DOHH2 (cell line): Measurements from ENCODE around the gene TRIB2.

ENCODE experiments used
- EZH2phosphoT487 ChIP-seq: fragments of 200-600 bp; sonication (generic); IDR thresholded peaks from 2 replicates; pipeline ENCODE4 v1.6.1; 2017; ENCODE audit warnings: borderline replicate concordance, mild to moderate bottlenecking, antibody characterized with exemption, low read length, moderate library complexity, mixed read lengths
- TF ChIP-seq, protein P1 (sequence below): fragments of 200-600 bp; sonication (generic); IDR thresholded peaks from one replicate; pipeline ENCODE4 v1.5.1; 2014; ENCODE audit warnings: antibody characterized with exemption, mild to moderate bottlenecking, low read depth, low read length; ENCODE audit not compliant: poor library complexity, severe bottlenecking

- TF ChIP-seq, protein P1, sequence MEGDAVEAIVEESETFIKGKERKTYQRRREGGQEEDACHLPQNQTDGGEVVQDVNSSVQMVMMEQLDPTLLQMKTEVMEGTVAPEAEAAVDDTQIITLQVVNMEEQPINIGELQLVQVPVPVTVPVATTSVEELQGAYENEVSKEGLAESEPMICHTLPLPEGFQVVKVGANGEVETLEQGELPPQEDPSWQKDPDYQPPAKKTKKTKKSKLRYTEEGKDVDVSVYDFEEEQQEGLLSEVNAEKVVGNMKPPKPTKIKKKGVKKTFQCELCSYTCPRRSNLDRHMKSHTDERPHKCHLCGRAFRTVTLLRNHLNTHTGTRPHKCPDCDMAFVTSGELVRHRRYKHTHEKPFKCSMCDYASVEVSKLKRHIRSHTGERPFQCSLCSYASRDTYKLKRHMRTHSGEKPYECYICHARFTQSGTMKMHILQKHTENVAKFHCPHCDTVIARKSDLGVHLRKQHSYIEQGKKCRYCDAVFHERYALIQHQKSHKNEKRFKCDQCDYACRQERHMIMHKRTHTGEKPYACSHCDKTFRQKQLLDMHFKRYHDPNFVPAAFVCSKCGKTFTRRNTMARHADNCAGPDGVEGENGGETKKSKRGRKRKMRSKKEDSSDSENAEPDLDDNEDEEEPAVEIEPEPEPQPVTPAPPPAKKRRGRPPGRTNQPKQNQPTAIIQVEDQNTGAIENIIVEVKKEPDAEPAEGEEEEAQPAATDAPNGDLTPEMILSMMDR, result no peak
- TF ChIP-seq EZH2phosphoT487, result no peak
Measured at GRCh38 chr2:12774395-12774727, 57.6 kb downstream of the TRIB2 start.
